Activated effector memory CD4-positive, alpha-beta T cell treated with anti-CD3 and anti-CD28 coated beads, Interleukin-2, amount 50 U/mL, for 16 hours (primary cell): ENCODE results near the gene PTGR2.
A peak's percentile ranks its signal among the peaks of the same experiment; 100 is the strongest.
"Not testable (repeated sequence)": the region's sequence is repeated elsewhere in the genome, so short reads cannot be mapped to it uniquely, and the experiment has no call there.

ENCODE experiments used
- DNase-seq: peaks from one replicate; pipeline ENCODE4 v3.0.0-alpha.2; 2020

The PTGR2 gene

DNA sequence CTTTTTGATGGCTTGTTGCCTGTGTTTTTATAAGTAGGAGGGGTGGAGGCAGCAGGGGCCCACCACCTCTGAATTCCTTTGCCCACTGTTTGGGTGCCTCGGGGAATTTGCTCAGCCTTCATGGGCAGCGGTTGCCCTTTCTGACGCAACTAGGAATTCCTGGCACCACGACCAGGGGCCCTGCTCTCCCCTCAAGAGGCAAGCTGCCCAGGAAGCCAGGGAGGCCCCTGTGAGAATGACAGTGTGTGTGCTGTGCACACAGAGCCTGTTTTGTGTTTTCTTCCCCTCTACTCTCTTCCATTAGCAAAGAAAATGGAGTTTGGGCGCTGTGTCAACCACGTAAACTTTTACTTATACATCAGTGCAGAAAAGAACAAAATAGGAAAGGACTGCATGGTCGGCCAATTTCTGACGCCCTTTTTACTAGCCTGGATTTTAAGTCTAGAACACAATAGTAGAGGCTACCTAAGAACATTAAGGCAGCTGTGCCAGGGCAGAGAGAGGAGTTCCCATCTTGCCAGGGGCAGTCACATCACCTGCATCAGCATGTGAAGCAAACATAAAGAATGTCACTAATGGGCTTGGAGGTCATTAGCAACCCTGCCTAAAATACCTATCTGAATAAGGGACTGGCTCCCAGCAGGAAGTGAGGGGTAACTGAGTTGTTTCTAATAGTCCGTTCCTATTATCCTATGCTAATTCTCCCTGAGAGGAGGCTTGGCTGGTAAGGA is 17.9 kb upstream of the PTGR2 start:
- no peak for DNase-seq

DNA sequence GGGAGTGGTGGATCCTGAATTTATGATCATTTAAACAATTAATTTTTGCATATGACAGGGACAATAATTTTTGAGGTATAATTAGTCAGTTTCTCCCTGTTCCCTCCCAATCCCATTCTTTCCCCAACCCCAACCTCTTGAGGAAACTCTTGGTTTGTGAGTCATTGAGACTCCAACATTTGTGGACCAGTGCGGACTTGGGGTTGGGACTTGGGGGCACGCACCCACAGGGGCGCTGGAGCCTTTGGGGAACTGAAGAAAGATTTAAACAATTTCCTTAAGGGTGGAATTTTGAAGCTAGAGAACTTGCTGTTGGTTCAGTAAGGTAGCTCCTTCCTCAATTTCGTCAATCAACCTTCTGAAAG is 17.4 kb upstream of the PTGR2 start:
- DNase-seq, result no peak

DNA sequence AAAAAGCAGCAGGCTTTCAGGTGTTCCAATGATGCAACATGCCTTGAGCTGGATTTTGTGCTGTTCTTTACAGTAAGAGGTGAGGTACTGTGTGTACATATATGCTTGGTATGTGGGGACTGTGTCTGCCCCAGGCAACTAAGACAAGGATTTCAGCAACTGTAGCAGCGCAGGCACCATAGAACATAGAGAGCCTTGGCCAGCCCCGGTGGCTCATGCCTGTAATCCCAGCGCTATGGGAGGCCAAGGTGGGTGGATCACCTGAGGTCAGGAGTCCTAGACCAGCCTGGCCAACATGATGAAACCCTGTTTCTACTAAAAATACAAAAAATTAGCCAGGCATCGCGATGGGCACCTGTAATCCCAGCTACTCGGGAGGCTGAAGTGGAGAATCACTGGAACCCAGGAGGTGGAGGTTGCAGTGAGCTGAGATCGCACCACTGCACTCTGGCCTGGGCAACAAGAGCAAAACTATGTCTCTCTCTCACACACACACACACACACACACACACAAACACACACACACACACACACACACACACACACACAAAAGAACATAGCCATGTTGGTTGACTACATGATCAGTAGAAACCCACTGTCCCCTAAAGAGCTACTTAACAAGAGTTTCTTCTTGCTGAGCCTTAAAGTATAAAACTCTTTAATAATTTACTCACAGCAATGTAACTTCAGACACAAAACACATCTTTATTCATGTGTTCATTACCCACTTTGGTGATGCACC is 13.2 kb upstream of the PTGR2 start:
- not testable (repeated sequence) for DNase-seq

DNA sequence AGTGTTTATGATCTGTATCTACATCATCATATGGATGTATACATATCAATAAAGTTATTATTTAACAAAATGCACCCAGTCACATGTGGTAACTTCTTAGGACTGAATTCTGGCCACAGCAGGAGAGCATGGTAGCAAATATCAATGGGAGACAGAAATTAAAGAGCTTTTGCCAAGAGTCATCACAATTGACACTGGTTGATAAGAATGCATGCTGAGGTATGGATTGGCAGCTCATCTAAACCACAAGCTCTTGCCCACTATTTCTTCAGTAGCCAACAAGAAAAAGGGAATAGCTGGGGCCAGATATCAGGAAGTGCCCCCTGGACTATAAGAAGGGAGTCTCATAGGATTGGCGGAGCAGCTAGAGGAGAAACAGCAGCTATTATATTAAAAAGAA is 9.4 kb upstream of the PTGR2 start:
- no peak for DNase-seq

DNA sequence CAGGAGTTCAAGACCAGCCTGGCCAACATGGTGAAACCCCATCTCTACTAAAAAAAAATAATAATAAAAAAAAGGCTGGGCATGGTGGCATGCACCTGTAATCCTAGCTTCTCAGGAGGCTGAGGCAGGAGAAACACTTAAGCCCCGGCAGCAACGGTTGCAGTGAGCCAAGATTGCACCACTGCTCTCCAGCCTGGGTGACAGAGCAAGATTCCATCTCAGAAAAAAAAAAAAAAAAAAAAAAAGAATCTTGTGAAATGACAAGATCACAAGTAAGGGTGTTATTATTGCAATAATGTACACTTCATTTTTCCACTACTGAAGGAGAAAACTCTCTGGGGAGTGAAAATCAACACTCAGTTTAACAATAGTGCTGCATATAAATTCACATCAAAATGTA is 8.8 kb upstream of the PTGR2 start:
- no peak for DNase-seq

DNA sequence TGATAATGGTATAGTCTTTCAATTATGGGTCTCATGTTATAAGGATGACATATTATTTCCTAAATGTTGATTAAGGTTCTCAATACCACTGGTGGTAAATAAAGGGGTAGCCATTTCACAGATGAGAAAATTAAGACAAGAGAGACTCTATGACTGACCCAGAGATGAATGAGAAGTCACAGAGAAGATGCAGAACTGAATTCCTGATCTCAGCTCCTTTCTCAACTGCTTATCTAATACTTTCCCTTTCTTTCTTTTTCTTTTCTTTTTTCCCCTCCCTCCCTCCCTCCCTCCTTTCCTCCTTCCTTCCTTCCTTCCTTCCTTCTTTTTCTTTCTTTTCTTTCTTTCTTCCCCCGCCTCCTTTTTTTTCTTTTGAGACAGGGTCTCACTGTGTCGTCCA is 8.3 kb upstream of the PTGR2 start:
- no peak for DNase-seq

DNA sequence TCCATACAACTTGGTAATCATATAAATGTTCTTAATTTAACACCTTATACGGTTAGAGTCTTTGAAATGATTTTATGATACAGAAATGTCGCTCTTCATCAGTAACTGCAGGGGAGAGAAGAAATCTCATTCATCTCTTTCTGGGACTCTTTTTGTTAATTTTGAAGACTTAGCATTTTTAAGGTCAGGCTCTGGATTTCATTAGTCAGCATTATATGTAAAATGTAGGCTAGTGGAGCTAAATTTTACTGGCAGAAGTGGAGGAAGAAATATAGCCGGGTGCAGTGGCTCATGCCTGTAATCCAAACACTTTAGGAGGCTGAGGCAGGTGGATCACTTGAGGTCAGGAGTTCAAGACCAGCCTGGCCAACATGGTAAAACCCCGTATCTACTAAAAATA is 4.7 kb upstream of the PTGR2 start:
- DNase-seq, result no peak

DNA sequence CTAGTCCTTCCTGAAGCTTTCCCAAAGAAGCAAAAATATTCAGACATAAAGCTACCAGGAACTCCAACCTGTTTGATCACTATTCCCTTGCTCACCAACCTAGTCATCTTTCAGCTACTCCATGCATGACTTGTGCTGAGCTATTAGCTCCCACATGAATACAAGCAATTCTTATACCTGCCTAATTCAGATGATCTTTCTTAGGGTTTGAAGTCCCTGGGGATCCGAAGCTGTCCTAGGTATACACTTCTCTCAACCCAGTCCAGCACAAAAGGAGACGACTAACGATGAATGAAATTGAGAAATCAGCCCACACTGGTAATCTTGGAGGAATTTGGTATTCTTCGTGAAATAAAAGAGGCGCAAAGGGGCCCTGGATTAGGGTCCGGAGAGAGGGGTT is 631 bp upstream of the PTGR2 start:
- no peak for DNase-seq

DNA sequence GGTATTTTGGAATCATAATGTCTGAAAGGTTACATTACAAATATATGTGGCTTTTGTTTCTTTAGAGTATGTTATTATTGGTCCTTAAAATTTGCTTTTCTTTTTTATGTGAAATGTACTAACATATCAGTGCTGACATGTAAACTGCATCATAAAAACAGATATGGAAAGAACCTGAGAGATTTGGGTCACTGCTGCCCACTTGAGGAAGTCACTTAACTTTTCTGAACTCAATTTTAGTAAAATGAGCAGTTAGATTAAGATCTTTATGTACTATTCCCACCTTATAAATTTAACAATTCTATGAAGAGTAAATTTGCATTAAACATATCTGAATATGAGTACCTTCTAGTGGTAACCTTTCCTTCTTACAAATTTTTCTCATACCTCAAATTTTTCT is 7.5 kb downstream of the PTGR2 start:
- no peak for DNase-seq

DNA sequence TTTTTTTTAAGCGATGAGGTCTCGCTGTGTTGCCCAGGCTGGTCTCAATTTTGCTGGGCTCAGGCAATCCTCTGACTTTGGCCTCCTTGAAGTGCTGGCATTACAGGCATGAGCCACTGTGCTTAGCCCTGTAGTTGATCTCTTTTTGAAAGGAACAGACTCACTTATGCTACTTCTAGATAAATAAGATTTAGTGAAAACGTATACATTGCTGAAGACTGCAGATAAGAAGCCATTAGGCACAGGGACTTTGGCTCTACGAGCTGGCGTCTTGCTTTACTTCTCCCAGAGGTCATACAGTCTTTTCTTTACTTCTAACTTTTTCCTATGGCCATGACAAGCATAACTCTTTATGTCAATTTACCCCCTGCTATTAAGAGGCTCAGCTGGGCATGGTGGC is 9.4 kb downstream of the PTGR2 start:
- no peak for DNase-seq

DNA sequence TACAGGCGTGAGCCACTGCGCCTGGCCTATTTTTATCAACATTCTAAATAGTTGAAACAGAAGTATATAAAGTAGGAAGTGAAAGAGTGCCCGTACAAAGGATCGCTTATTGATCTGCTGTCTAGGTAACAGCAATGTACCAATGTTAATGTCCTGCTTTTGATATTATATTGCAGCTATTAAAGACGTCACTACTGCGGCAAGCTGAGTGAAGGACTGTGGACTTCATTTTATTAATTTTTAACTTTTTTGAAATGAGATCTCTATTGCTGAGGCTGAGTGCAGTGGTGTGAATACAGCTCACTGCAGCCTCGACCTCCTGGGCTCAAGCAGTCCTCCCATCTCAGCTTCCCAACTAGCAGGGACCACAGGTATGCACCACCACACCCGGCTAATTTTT is 10.8 kb downstream of the PTGR2 start:
- no peak for DNase-seq

DNA sequence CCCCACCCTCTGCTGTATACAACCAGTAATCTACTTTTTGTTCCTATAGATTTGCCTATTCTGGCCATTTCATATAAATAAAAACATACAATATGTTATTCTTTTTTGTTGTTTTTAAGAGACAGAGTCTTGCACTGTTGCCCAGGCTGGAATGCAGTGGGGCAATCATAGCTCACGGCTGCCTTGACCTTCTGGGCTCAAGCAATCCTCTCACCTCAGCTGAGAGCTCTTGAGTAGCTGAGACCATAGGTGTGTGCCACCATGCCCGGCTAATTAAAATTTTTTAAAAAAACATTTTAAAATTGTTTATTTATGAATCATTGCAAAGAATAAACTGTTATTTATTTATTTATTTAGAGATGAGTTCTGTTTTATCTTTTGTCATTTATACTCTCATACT is 11.6 kb downstream of the PTGR2 start:
- DNase-seq, result no peak

DNA sequence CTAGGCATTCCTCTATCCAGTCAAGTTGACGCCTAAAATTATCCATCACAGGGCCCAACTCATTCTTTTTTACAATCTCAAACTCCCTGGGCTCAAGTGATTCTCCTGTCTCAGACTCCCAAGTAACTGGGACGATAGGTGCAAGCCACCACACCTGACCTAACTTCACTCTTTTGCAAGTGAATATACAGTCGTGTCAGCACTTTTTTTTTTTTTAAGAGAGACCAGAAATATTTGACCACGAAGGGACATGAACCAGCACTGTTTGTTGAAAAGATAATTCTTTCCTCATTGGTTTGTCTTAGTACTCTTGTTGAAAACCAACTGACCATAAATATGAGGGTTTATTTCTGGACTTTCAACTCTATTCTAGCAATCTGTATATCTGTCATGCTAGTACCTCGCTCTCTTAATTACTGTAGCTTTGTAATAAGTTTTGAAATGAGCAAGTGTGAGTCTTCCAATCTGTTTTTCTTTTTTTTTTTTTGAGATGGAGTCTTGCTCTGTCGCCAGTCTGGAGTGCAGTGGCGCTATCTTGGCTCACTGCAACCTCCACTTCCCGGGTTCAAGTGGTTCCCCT is 14.0 kb downstream of the PTGR2 start:
- no peak for DNase-seq

DNA sequence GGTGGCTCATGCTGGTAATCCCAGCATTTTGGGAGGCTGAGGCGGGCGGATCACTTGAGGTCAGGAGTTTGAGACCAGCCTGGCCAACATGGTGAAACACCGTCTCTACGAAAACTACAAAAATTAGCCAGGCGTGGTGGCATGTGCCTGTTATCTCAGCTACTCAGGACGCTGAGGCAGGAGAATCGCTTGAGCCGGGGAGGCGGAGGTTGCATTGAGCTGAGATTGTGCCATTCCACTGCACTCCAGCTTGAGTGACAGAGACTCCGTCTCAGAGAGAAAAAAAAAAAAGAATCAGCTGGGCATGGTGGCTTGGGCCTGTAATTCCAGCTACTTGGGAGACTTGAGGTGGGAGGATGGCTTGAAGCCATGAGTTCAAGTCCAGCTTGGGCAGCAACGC is 18.1 kb downstream of the PTGR2 start:
- DNase-seq, result not testable (repeated sequence)

DNA sequence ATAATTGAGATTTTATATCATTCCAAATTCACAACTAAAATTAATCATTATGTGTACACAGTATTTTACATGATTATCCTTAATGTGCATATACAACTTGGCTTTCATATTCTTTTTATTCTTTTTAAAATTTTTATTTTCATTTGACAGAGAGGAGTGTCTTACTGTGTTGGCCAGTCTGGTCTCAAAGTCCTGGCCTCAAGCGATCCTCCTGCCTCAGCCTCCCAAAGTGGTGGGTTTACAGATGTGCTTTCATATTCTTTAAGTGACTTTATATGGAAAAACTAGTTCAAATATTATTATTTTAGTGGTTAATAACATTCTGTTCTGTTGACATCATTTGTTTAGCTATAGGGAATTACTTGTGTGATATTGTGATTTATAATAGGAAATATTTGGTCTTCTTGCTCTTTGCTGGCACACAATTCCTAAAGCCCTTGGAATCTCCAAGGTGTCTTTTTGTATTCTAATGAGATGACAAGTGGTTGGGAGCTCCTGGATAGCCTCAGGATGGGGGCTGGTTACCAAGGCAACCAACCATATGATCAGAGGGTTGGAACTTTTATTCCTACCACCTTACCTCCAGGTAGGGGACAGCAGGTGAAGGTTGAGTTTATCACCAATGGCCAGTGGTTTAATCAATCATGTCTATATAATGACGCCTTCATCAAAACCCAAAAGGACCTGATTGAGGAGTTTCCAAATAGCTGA is 19.0 kb downstream of the PTGR2 start:
- no peak for DNase-seq

DNA sequence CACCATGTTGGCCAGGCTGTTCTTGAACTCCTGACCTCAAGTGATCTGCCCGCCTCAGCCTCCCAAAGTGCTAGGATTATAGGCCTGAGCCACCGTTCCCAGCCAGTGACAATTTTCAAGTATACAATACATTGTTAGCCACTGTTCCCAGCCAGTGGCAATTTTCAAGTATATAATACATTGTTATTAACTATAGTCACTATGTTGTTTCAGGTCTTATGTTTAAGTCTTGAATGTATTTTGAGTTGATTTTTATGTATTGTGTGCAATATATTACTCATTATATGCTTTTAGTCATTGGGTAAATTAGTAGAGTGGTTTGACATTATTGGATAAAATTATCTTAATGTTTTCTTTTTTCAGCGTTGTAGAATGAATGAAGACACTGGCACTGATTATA is 22.0 kb downstream of the PTGR2 start:
- DNase-seq, result no peak

DNA sequence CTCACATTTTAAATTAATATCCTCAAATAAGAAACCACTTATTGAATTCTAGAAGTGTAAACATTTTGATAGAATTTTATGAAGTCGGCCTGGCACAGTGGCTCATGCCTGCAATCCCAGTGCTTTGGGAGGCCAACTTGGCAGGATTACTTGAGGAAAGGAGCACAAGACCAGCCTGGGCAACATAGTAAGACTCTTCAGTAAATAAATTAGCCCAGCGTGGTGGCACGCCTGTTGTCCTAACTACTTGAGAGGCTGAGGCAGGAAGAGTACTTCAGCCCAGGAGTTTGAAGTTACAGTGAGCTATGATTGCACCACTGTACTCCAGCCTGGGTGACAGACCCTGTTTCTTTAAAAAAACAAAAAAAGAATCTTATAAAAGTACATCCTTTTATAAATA is 26.2 kb downstream of the PTGR2 start:
- DNase-seq, result no peak

DNA sequence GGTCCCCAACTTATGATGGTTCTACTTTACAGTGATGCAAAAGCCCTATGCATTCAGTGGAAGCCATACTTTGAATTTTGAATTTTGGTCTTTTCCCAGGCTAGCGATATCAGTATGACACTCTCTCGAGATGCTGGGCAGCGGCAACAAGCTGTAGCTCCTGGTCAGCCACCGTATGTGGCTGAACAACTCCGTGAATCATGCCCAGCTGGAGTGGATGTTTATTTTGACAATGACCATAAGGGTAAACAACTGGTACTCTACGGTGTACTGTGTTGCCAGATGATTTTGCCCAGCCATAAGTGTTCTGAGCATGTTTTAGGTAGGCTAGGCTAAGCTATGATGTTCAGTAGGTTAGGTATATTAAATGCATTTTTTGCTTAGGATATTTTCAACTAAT is 26.8 kb downstream of the PTGR2 start:
- DNase-seq, result no peak

DNA sequence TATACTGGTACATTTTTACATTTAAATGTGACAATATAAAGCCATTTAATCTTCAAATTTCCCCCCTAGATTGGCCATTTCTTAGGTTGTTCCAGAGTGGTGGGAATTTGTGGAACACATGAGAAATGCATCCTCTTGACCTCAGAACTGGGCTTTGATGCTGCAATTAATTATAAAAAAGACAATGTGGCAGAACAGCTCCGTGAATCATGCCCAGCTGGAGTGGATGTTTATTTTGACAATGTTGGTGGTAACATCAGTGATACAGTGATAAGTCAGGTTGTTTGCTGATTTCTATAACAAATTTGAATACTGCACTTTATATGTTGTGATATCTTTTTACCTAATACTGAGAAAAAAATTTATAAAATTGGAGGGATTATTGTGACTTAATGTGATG is 27.4 kb downstream of the PTGR2 start:
- no peak for DNase-seq

DNA sequence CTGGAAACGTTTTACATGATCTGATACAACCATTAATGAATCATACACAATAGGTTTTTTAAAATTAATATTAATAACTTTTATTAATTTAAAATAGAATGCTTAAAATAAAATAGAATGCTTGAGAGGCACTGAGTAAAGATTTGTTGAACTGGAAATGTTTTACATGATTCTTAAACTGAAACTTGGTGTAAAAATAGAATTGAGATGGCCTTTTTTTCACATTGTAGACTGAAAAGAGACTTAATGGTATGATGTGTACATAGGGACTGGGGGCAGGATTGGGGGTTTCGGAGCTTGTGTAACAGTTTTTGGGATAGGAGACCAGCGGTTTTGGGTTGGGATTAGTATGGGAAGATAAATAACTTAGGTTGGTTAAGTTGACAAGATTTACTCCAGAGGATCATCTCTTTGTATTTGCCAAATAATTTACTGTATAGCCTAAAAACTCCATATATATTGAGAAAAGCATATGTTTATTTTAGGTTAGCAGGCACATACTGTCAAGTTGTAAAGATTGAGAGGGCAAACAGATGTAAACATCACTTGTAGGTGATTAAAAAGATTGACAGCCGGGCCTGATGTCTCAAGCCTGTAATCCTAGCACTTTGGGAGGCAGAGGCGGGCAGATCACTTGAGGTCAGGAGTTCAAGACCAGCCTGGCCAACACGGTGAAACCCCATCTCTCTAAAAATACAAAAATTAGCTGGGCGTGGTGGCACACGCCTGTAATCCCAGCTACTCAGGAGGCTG is 33.0 kb downstream of the PTGR2 start:
- no peak for DNase-seq

DNA sequence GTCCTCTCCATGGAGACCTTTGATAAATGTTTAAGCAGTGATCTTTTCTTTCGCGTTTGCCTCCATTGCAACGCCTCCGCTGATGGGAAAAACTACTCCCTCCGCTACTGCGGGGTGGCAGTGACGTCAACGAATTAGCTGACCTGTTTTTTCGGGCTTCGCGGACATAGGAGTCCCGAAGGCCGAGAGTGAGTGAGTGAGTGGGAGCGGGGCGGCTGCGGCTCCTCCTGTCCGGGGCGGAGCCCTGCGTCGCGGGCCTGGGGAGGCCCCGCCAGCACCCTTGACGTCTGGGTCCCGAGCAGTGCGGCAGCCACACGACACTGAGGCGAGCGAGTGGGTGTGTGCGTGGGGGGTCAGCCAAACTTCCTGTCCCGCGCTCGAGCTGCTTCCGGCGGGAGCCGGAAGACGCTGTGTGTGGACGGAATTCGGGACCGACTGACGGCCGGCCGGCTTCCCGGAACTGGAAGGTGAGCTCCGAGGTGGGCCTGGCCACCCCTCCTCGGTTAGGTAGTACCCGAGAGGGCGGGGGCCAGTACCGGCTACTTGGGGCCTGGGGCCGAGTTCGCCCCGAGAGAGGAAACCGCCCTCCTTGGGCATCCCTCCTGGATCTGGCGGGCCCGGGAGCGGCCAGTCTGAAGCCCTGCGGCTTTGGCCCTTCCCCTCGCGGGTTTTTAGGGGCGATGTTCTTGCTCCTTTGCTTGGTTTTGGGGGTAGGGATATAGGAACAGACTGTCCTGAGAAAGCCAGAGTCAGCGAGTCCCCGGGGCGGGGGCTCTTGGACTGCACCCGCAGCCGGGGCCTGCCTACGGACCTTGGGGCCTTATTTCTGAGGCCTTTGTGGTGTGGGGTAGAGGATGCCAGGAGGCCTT is 35.1 kb downstream of the PTGR2 start, which contains the start of gene ZNF410:
ZNF410 (plus strand) TSS at position 411 of the 869 bp plus-strand sequence. CDS start 5,317 bp downstream, outside the sequence.
- DNase-seq, result peak; percentile 96

DNA sequence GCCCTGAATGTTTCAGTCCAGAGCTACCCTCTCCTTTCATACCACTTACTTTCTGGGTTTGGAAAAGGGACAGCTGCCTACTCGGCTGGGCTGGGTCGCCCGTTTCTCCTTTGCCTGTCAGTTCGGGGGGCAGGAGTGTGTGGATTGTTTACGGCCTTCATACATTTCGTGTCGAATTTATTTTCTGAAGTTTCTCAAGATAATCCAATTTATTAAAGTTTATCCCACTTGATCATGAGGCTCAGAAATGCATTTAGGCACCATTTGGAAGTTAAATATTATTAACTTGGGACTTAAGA is 35.6 kb downstream of the PTGR2 start:
- no peak for DNase-seq
